A549 (cell line): Measurements from ENCODE around the gene MAP3K4.

Experiments used
- EP300 ChIP-seq, 2 experiments: fragments of >200 bp; sonication (Bioruptor Twin); formaldehyde crosslinking; IDR thresholded peaks; 2 replicates in 1 of 2; 3 replicates in 1 of 2; pipeline ENCODE4 v1.6.1; 2016 to 2017
- FOSB ChIP-seq: fragments of 250-450 bp; sonication (Bioruptor Pico); IDR thresholded peaks from 2 replicates; pipeline ENCODE4 v1.5.0; 2020; ENCODE audit warnings: mild to moderate bottlenecking, moderate library complexity
- REST ChIP-seq: fragments of 200-600 bp; sonication (generic); IDR thresholded peaks from 2 replicates; pipeline ENCODE4 v1.6.1; 2016; ENCODE audit warnings: antibody characterized with exemption, mild to moderate bottlenecking, moderate library complexity
- TF ChIP-seq, protein P1 (sequence below): fragments of 450-650 bp; IDR thresholded peaks from 2 replicates; pipeline ENCODE4 v1.6.1; 2014; ENCODE audit warnings: antibody characterized with exemption

DNA sequence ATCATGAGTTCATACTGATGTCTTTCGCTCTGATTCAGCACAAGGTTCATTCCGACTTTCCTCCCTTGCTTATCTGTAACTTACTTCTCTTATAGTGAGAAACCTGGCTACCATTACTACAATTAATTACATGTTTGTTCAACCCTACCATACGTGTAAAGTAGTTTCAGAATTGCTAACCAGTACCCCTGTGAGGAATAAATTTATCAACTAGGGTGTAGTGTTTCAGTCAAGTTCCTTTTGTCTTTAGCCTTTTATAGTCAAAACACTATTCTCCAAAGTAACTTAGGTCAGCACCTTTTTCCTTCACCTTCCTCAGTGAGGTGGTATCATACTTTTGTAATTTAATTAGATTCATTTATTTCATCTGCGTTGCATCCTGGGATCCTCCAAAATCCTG, 64.9 kb downstream of the MAP3K4 start:
- TF ChIP-seq REST (no peak), EP300 (IDR thresholded peaks at IDR 0.05) (no peak), FOSB (CRISPR knock-in tag) (no peak)
- TF ChIP-seq, protein P1, sequence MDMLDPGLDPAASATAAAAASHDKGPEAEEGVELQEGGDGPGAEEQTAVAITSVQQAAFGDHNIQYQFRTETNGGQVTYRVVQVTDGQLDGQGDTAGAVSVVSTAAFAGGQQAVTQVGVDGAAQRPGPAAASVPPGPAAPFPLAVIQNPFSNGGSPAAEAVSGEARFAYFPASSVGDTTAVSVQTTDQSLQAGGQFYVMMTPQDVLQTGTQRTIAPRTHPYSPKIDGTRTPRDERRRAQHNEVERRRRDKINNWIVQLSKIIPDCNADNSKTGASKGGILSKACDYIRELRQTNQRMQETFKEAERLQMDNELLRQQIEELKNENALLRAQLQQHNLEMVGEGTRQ, result no peak
